Measurements from ENCODE around the gene FGFR1OP2.

FGFR1OP2 gene

GRCh38 chr12:26941215-26941594 lies 2.9 kb downstream of the FGFR1OP2 start (continued):
- TF ChIP-seq, protein P1, sequence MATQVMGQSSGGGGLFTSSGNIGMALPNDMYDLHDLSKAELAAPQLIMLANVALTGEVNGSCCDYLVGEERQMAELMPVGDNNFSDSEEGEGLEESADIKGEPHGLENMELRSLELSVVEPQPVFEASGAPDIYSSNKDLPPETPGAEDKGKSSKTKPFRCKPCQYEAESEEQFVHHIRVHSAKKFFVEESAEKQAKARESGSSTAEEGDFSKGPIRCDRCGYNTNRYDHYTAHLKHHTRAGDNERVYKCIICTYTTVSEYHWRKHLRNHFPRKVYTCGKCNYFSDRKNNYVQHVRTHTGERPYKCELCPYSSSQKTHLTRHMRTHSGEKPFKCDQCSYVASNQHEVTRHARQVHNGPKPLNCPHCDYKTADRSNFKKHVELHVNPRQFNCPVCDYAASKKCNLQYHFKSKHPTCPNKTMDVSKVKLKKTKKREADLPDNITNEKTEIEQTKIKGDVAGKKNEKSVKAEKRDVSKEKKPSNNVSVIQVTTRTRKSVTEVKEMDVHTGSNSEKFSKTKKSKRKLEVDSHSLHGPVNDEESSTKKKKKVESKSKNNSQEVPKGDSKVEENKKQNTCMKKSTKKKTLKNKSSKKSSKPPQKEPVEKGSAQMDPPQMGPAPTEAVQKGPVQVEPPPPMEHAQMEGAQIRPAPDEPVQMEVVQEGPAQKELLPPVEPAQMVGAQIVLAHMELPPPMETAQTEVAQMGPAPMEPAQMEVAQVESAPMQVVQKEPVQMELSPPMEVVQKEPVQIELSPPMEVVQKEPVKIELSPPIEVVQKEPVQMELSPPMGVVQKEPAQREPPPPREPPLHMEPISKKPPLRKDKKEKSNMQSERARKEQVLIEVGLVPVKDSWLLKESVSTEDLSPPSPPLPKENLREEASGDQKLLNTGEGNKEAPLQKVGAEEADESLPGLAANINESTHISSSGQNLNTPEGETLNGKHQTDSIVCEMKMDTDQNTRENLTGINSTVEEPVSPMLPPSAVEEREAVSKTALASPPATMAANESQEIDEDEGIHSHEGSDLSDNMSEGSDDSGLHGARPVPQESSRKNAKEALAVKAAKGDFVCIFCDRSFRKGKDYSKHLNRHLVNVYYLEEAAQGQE (tag by site-specific recombination; IDR thresholded peaks at IDR 0.05): no peak
- TF ChIP-seq IKZF3 (tag by site-specific recombination; IDR thresholded peaks at IDR 0.05) (no peak), ZBTB48 (tag by site-specific recombination; IDR thresholded peaks at IDR 0.05) (no peak), GLIS2 (tag by site-specific recombination; IDR thresholded peaks at IDR 0.05) (no peak), ZNF423 (tag by site-specific recombination; IDR thresholded peaks at IDR 0.05) (no peak), ZNF302 (tag by site-specific recombination; IDR thresholded peaks at IDR 0.05; ENCODE audit: low read depth) (no peak)

GRCh38 chr12:26948309-26948708 lies 10.0 kb downstream of the FGFR1OP2 start:
- ChIA-PET POLR2A (no interaction called here), CTCF (no interaction called here)
- no peaks in the 10 kb centered on the region for H3K4me1 ChIP-seq (ENCODE audit: control insufficient read depth, insufficient read depth, low read length)
- no peaks in the 10 kb centered on the region for H3K9me3 ChIP-seq (ENCODE audit: control insufficient read depth, insufficient read depth, low read depth, low read length)
- TF ChIP-seq ZNF580 (tag by site-specific recombination; IDR thresholded peaks at IDR 0.05): no peak
- TF ChIP-seq SETDB1 (IDR thresholded peaks at IDR 0.05; ENCODE audit: insufficient read length, low read length): peak; percentile 88
- no peak overlapping the region for H3K4me3 ChIP-seq (ENCODE audit: low read depth, low read length)
- no peaks in the 10 kb centered on the region; a peak in 1 of 3 replicates for H3K36me3 ChIP-seq (ENCODE audit: control insufficient read depth in 2 of 2, insufficient read depth in 1 of 2, low read length in 2 of 2)
- H3K27ac ChIP-seq (ENCODE audit: extremely low read depth, low read depth, low read length): no peak overlapping the region

DNA sequence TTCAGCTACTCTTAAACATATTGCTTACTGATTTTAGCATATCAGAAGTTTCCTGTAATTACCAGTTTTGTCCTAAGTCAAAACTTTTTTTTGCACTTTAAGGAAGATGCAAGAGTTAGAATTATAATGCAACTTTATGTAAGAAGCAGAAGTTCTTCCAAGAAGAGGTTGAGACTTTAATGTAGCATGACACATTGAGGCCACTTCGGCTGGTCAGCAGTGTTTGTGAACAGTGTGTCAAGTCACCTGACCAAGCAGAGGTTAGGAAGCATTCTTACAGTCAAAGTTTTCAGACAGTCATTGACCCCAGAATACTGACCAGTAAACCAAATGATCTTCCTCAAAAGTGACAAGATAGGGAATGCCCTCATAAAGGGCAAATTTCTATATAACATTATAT lies 15.2 kb downstream of the FGFR1OP2 start:
- no peaks in the 10 kb centered on the region for H3K9me3 ChIP-seq (ENCODE audit: control insufficient read depth, insufficient read depth, low read depth, low read length)
- CTCF ChIA-PET: interaction anchor here (0.7 kb wide), 1 partner anchor 151 kb away, joined by 4 read pairs; no protein-coding TSS in a partner anchor
- H3K36me3 ChIP-seq (ENCODE audit: control insufficient read depth in 2 of 2, insufficient read depth in 1 of 2, low read length in 2 of 2): peaks cover 16% of the 10 kb centered on the region in 2 experiments
- H3K4me1 ChIP-seq (ENCODE audit: control insufficient read depth, insufficient read depth, low read length): no peaks in the 10 kb centered on the region
- H3K27ac ChIP-seq (ENCODE audit: extremely low read depth, low read depth, low read length): no peak overlapping the region
- no peak overlapping the region for H3K4me3 ChIP-seq (ENCODE audit: low read depth, low read length)
- POLR2A ChIA-PET: interaction anchor here (0.6 kb wide), 1 partner anchor 11 kb away, joined by 5 read pairs; no protein-coding TSS in a partner anchor
- TF ChIP-seq ZNF221 (tag by site-specific recombination; IDR thresholded peaks at IDR 0.05; ENCODE audit: borderline replicate concordance): no peak
- TF ChIP-seq, protein P2, sequence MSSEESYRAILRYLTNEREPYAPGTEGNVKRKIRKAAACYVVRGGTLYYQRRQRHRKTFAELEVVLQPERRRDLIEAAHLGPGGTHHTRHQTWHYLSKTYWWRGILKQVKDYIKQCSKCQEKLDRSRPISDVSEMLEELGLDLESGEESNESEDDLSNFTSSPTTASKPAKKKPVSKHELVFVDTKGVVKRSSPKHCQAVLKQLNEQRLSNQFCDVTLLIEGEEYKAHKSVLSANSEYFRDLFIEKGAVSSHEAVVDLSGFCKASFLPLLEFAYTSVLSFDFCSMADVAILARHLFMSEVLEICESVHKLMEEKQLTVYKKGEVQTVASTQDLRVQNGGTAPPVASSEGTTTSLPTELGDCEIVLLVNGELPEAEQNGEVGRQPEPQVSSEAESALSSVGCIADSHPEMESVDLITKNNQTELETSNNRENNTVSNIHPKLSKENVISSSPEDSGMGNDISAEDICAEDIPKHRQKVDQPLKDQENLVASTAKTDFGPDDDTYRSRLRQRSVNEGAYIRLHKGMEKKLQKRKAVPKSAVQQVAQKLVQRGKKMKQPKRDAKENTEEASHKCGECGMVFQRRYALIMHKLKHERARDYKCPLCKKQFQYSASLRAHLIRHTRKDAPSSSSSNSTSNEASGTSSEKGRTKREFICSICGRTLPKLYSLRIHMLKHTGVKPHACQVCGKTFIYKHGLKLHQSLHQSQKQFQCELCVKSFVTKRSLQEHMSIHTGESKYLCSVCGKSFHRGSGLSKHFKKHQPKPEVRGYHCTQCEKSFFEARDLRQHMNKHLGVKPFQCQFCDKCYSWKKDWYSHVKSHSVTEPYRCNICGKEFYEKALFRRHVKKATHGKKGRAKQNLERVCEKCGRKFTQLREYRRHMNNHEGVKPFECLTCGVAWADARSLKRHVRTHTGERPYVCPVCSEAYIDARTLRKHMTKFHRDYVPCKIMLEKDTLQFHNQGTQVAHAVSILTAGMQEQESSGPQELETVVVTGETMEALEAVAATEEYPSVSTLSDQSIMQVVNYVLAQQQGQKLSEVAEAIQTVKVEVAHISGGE (tag by site-specific recombination; conservative IDR thresholded peaks at IDR 0.05; ENCODE audit: low read depth): no peak
- no peak for TF ChIP-seq ZNF544 (tag by site-specific recombination; IDR thresholded peaks at IDR 0.05)
- no peak for TF ChIP-seq ZNF837 (tag by site-specific recombination; IDR thresholded peaks at IDR 0.05)
- no peak for TF ChIP-seq ZBTB21 (tag by site-specific recombination; IDR thresholded peaks at IDR 0.05)
- TF ChIP-seq, protein P3, sequence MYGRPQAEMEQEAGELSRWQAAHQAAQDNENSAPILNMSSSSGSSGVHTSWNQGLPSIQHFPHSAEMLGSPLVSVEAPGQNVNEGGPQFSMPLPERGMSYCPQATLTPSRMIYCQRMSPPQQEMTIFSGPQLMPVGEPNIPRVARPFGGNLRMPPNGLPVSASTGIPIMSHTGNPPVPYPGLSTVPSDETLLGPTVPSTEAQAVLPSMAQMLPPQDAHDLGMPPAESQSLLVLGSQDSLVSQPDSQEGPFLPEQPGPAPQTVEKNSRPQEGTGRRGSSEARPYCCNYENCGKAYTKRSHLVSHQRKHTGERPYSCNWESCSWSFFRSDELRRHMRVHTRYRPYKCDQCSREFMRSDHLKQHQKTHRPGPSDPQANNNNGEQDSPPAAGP (tag by site-specific recombination; IDR thresholded peaks at IDR 0.05): no peak
- no peak for TF ChIP-seq ZNF391 (tag by site-specific recombination; IDR thresholded peaks at IDR 0.05; ENCODE audit: borderline replicate concordance, low read depth)
- TF ChIP-seq ZNF521 (tag by site-specific recombination; IDR thresholded peaks at IDR 0.05): no peak
- TF ChIP-seq, protein P4, sequence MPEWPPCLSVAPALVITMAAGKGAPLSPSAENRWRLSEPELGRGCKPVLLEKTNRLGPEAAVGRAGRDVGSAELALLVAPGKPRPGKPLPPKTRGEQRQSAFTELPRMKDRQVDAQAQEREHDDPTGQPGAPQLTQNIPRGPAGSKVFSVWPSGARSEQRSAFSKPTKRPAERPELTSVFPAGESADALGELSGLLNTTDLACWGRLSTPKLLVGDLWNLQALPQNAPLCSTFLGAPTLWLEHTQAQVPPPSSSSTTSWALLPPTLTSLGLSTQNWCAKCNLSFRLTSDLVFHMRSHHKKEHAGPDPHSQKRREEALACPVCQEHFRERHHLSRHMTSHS (tag by site-specific recombination; IDR thresholded peaks at IDR 0.05): no peak
- no peak for TF ChIP-seq ZNF394 (tag by site-specific recombination; IDR thresholded peaks at IDR 0.05; ENCODE audit: borderline replicate concordance)
- TF ChIP-seq, protein P5, sequence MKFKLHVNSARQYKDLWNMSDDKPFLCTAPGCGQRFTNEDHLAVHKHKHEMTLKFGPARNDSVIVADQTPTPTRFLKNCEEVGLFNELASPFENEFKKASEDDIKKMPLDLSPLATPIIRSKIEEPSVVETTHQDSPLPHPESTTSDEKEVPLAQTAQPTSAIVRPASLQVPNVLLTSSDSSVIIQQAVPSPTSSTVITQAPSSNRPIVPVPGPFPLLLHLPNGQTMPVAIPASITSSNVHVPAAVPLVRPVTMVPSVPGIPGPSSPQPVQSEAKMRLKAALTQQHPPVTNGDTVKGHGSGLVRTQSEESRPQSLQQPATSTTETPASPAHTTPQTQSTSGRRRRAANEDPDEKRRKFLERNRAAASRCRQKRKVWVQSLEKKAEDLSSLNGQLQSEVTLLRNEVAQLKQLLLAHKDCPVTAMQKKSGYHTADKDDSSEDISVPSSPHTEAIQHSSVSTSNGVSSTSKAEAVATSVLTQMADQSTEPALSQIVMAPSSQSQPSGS (tag by site-specific recombination; IDR thresholded peaks at IDR 0.05; ENCODE audit: low read depth): no peak
- TF ChIP-seq, protein P6, sequence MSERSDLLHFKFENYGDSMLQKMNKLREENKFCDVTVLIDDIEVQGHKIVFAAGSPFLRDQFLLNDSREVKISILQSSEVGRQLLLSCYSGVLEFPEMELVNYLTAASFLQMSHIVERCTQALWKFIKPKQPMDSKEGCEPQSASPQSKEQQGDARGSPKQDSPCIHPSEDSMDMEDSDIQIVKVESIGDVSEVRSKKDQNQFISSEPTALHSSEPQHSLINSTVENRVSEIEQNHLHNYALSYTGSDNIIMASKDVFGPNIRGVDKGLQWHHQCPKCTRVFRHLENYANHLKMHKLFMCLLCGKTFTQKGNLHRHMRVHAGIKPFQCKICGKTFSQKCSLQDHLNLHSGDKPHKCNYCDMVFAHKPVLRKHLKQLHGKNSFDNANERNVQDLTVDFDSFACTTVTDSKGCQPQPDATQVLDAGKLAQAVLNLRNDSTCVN (tag by site-specific recombination; optimal IDR thresholded peaks at IDR 0.05): no peak
- TF ChIP-seq ZNF274 (IDR thresholded peaks at IDR 0.05; ENCODE audit: low read length): no peak
- TF ChIP-seq ZNF274 (tag by site-specific recombination; IDR thresholded peaks at IDR 0.05; ENCODE audit: borderline replicate concordance): no peak
